ENCODE measurements around the gene HOXA7.

Gene HOXA7

GRCh38 chr7:27155816-27156507, 513 bp downstream of the HOXA7 start:
- no peaks in the 10 kb centered on the region for H3K9me3 ChIP-seq (ENCODE audit: control insufficient read depth, insufficient read depth, low read length)
- no peak overlapping the region for H3K4me2 ChIP-seq (ENCODE audit: low read length)
- no peak overlapping the region for H3K4me3 ChIP-seq (ENCODE audit: low read length)
- TF ChIP-seq CTCF (IDR thresholded peaks at IDR 0.05; ENCODE audit: low read depth, low read length, poor library complexity, severe bottlenecking) (no peak), EZH2phosphoT487 (IDR thresholded peaks at IDR 0.05; ENCODE audit: borderline replicate concordance, low read length) (no peak)
- H3K27me3 ChIP-seq (ENCODE audit: control insufficient read depth, low read length) = peaks cover 85% of the 10 kb centered on the region
- no peak overlapping the region for H3K27ac ChIP-seq (ENCODE audit: low read depth, low read length)
- H3K36me3 ChIP-seq (ENCODE audit: control insufficient read depth, low read length) = no peaks in the 10 kb centered on the region
- H3K4me1 ChIP-seq (ENCODE audit: control insufficient read depth, low read length) = peaks cover 31% of the 10 kb centered on the region
- no peaks in the 10 kb centered on the region for H3K79me2 ChIP-seq (ENCODE audit: control insufficient read depth, low read length)
- H3K9me2 ChIP-seq (replicated peaks; ENCODE audit: control insufficient read depth, low read length) = no peaks in the 10 kb centered on the region
- no peaks in the 10 kb centered on the region for H4K20me1 ChIP-seq (ENCODE audit: control insufficient read depth, insufficient read depth, low read depth, low read length)
- no peaks in the 10 kb centered on the region for H3F3A ChIP-seq (ENCODE audit: control insufficient read depth, insufficient read depth)

- Histone ChIP-seq H3K79me2 (ENCODE audit: control insufficient read depth, low read length) (no peaks in the 10 kb centered on the region), H3K4me3 (ENCODE audit: low read length) (no peak overlapping the region), H4K20me1 (ENCODE audit: control insufficient read depth, insufficient read depth, low read depth, low read length) (no peaks in the 10 kb centered on the region), H3K27ac (ENCODE audit: low read depth, low read length) (no peak overlapping the region), H3K9me3 (ENCODE audit: control insufficient read depth, insufficient read depth, low read length) (no peaks in the 10 kb centered on the region), H3F3A (ENCODE audit: control insufficient read depth, insufficient read depth) (no peaks in the 10 kb centered on the region), H3K4me1 (ENCODE audit: control insufficient read depth, low read length) (peaks cover 32% of the 10 kb centered on the region), H3K4me2 (ENCODE audit: low read length) (peak overlapping the region; percentile 13; the same call in 1 of the 2 replicates), H3K27me3 (ENCODE audit: control insufficient read depth, low read length) (peaks cover 83% of the 10 kb centered on the region), H3K36me3 (ENCODE audit: control insufficient read depth, low read length) (no peaks in the 10 kb centered on the region), H3K9me2 (replicated peaks; ENCODE audit: control insufficient read depth, low read length) (no peaks in the 10 kb centered on the region)
- no peak for TF ChIP-seq CTCF (IDR thresholded peaks at IDR 0.05; ENCODE audit: low read depth, low read length, poor library complexity, severe bottlenecking)
- TF ChIP-seq EZH2phosphoT487 (IDR thresholded peaks at IDR 0.05; ENCODE audit: borderline replicate concordance, low read length) = no peak; the same call in 1 of the 2 replicates
These were observed 1.3 kb downstream of the HOXA7 start for GRCh38 chr7:27154901-27155815.

- Histone ChIP-seq H3K79me2 (ENCODE audit: control insufficient read depth, low read length) (no peaks in the 10 kb centered on the region), H3F3A (ENCODE audit: control insufficient read depth, insufficient read depth) (no peaks in the 10 kb centered on the region), H3K4me3 (ENCODE audit: low read length) (no peak overlapping the region), H3K27ac (ENCODE audit: low read depth, low read length) (no peak overlapping the region), H3K9me2 (replicated peaks; ENCODE audit: control insufficient read depth, low read length) (no peaks in the 10 kb centered on the region), H4K20me1 (ENCODE audit: control insufficient read depth, insufficient read depth, low read depth, low read length) (no peaks in the 10 kb centered on the region), H3K9me3 (ENCODE audit: control insufficient read depth, insufficient read depth, low read length) (no peaks in the 10 kb centered on the region), H3K4me2 (ENCODE audit: low read length) (no peak overlapping the region), H3K36me3 (ENCODE audit: control insufficient read depth, low read length) (no peaks in the 10 kb centered on the region), H3K4me1 (ENCODE audit: control insufficient read depth, low read length) (peaks cover 34% of the 10 kb centered on the region), H3K27me3 (ENCODE audit: control insufficient read depth, low read length) (peaks cover 77% of the 10 kb centered on the region)
- no peak; the same call in 1 of the 2 replicates for TF ChIP-seq EZH2phosphoT487 (IDR thresholded peaks at IDR 0.05; ENCODE audit: borderline replicate concordance, low read length)
- no peak for TF ChIP-seq CTCF (IDR thresholded peaks at IDR 0.05; ENCODE audit: low read depth, low read length, poor library complexity, severe bottlenecking)
These were observed 2.1 kb downstream of the HOXA7 start for GRCh38 chr7:27154369-27154768.
